ENCODE measurements around the gene PPME1.

Gene PPME1

DNA sequence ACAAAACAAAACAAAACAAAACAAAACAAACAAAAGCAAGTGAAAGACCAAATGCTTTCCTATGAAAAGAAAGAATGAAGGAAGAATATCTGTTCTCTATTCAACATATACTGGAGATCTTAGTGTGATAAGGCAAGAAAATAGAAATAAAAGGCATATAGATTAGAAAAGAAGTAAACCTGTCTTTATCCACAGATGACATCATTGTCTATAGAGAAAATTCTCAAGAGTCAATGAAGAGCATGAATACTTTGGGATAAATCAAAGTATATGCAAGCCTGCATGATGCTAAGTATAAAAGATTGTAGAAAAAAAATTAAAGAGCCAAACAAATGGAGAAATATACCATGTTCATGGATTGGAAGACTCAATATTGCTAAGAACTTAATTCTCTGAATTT, 17.9 kb upstream of the PPME1 start:
- no peak overlapping the region for H3K4me3 ChIP-seq (IDR thresholded peaks at IDR 0.05; ENCODE audit: insufficient read depth, low read depth, low read length)
- H3K79me2 ChIP-seq (ENCODE audit: insufficient read depth, low read depth): peaks cover 8% of the 10 kb centered on the region; the same call in 1 of the 2 replicates
- H3K27me3 ChIP-seq (ENCODE audit: insufficient read depth, low read depth): no peaks in the 10 kb centered on the region
- H3K4me2 ChIP-seq: no peak overlapping the region
- H3K36me3 ChIP-seq (ENCODE audit: insufficient read depth): no peaks in the 10 kb centered on the region
- no peaks in the 10 kb centered on the region for H3K4me1 ChIP-seq (ENCODE audit: low read depth, poor library complexity, severe bottlenecking)
- no peak overlapping the region for H3K27ac ChIP-seq
- no peak overlapping the region for H2AFZ ChIP-seq (ENCODE audit: low read depth)
- no peaks in the 10 kb centered on the region for H4K20me1 ChIP-seq (ENCODE audit: insufficient read depth)
- H3K9ac ChIP-seq: no peak overlapping the region
- TF ChIP-seq, protein P1, sequence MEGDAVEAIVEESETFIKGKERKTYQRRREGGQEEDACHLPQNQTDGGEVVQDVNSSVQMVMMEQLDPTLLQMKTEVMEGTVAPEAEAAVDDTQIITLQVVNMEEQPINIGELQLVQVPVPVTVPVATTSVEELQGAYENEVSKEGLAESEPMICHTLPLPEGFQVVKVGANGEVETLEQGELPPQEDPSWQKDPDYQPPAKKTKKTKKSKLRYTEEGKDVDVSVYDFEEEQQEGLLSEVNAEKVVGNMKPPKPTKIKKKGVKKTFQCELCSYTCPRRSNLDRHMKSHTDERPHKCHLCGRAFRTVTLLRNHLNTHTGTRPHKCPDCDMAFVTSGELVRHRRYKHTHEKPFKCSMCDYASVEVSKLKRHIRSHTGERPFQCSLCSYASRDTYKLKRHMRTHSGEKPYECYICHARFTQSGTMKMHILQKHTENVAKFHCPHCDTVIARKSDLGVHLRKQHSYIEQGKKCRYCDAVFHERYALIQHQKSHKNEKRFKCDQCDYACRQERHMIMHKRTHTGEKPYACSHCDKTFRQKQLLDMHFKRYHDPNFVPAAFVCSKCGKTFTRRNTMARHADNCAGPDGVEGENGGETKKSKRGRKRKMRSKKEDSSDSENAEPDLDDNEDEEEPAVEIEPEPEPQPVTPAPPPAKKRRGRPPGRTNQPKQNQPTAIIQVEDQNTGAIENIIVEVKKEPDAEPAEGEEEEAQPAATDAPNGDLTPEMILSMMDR (conservative IDR thresholded peaks at IDR 0.05; ENCODE audit: low read depth, low read length): no peak

- H3K4me3 ChIP-seq (IDR thresholded peaks at IDR 0.05; ENCODE audit: insufficient read depth, low read depth, low read length): no peak overlapping the region
- H2AFZ ChIP-seq (ENCODE audit: low read depth): no peak overlapping the region
- no peak overlapping the region for H3K4me2 ChIP-seq
- no peaks in the 10 kb centered on the region for H3K36me3 ChIP-seq (ENCODE audit: insufficient read depth)
- H3K9ac ChIP-seq: no peak overlapping the region
- no peaks in the 10 kb centered on the region for H3K4me1 ChIP-seq (ENCODE audit: low read depth, poor library complexity, severe bottlenecking)
- H3K27me3 ChIP-seq (ENCODE audit: insufficient read depth, low read depth): no peaks in the 10 kb centered on the region
- H4K20me1 ChIP-seq (ENCODE audit: insufficient read depth): no peaks in the 10 kb centered on the region
- peaks cover 8% of the 10 kb centered on the region; the same call in 1 of the 2 replicates for H3K79me2 ChIP-seq (ENCODE audit: insufficient read depth, low read depth)
- TF ChIP-seq, protein P1 (conservative IDR thresholded peaks at IDR 0.05; ENCODE audit: low read depth, low read length): no peak
- no peak overlapping the region for H3K27ac ChIP-seq
These were observed 16.3 kb upstream of the PPME1 start for GRCh38 chr11:74154620-74155281.

DNA sequence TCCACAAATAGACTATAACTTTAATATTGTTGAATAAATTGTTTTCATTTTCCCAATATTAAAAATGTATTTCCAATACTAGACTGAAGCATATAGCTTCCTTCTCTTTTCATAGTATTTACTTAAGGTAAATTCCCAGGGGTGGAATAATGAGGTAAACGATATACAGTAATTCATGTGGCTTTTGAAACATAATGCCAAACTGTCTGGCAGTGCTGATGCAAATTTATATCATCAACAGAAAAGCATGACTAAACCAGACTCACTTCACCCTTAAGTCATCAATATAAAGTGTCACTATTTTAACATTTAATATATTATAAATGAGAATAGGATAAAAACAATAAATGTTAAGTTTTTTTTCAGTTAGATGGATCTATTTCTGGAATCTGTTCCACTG, 13.9 kb upstream of the PPME1 start:
- peaks cover 8% of the 10 kb centered on the region for H3K4me1 ChIP-seq (ENCODE audit: low read depth, poor library complexity, severe bottlenecking)
- TF ChIP-seq, protein P1 (conservative IDR thresholded peaks at IDR 0.05; ENCODE audit: low read depth, low read length): no peak
- no peak overlapping the region for H2AFZ ChIP-seq (ENCODE audit: low read depth)
- H3K27me3 ChIP-seq (ENCODE audit: insufficient read depth, low read depth): no peaks in the 10 kb centered on the region
- H3K79me2 ChIP-seq (ENCODE audit: insufficient read depth, low read depth): peaks cover 11% of the 10 kb centered on the region; the same call in 1 of the 2 replicates
- no peak overlapping the region for H3K9ac ChIP-seq
- H3K36me3 ChIP-seq (ENCODE audit: insufficient read depth): no peaks in the 10 kb centered on the region
- no peak overlapping the region for H3K27ac ChIP-seq
- H4K20me1 ChIP-seq (ENCODE audit: insufficient read depth): no peaks in the 10 kb centered on the region
- no peak overlapping the region for H3K4me2 ChIP-seq
- H3K4me3 ChIP-seq (IDR thresholded peaks at IDR 0.05; ENCODE audit: insufficient read depth, low read depth, low read length): no peak overlapping the region

- H2AFZ ChIP-seq (ENCODE audit: low read depth): no peak overlapping the region
- TF ChIP-seq, protein P1 (conservative IDR thresholded peaks at IDR 0.05; ENCODE audit: low read depth, low read length): no peak
- H3K27me3 ChIP-seq (ENCODE audit: insufficient read depth, low read depth): no peaks in the 10 kb centered on the region
- H3K27ac ChIP-seq: no peak overlapping the region
- H3K9ac ChIP-seq: no peak overlapping the region
- H4K20me1 ChIP-seq (ENCODE audit: insufficient read depth): no peaks in the 10 kb centered on the region
- H3K4me2 ChIP-seq: no peak overlapping the region
- peaks cover 28% of the 10 kb centered on the region for H3K4me1 ChIP-seq (ENCODE audit: low read depth, poor library complexity, severe bottlenecking)
- peaks cover 11% of the 10 kb centered on the region; the same call in 1 of the 2 replicates for H3K79me2 ChIP-seq (ENCODE audit: insufficient read depth, low read depth)
- H3K4me3 ChIP-seq (IDR thresholded peaks at IDR 0.05; ENCODE audit: insufficient read depth, low read depth, low read length): no peak overlapping the region
- no peaks in the 10 kb centered on the region for H3K36me3 ChIP-seq (ENCODE audit: insufficient read depth)
These were observed 11.4 kb upstream of the PPME1 start for GRCh38 chr11:74159642-74160041.
